ENCODE results near the gene PTMS. TPM values are rescaled to one million over a fixed set of nuclear protein-coding genes. Genes with fewer than 3 reads are reported as not detected.

Gene PTMS
- total RNA-seq, 4 donors from 2014 or later: 44.2 to 87.5 (median 53.0) TPM

GRCh38 chr12:6763380-6763779, 2.8 kb upstream of the PTMS start:
- Histone ChIP-seq H3K36me3 (no peaks in the 10 kb centered on the region), H3K4me1 (peaks cover 0 to 33% (median 13%) of the 10 kb centered on the region in 4 donors), H3K27me3 (no peaks in the 10 kb centered on the region), H3K4me3 (no peak overlapping the region), H3K27ac (peak overlapping the region; percentile 57 to 94 (median 64)), H3K9me3 (no peaks in the 10 kb centered on the region)
- no peak for TF ChIP-seq POLR2A (IDR thresholded peaks at IDR 0.05)
- TF ChIP-seq, protein P1, sequence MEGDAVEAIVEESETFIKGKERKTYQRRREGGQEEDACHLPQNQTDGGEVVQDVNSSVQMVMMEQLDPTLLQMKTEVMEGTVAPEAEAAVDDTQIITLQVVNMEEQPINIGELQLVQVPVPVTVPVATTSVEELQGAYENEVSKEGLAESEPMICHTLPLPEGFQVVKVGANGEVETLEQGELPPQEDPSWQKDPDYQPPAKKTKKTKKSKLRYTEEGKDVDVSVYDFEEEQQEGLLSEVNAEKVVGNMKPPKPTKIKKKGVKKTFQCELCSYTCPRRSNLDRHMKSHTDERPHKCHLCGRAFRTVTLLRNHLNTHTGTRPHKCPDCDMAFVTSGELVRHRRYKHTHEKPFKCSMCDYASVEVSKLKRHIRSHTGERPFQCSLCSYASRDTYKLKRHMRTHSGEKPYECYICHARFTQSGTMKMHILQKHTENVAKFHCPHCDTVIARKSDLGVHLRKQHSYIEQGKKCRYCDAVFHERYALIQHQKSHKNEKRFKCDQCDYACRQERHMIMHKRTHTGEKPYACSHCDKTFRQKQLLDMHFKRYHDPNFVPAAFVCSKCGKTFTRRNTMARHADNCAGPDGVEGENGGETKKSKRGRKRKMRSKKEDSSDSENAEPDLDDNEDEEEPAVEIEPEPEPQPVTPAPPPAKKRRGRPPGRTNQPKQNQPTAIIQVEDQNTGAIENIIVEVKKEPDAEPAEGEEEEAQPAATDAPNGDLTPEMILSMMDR (IDR thresholded peaks at IDR 0.05): no peak
- no peak for DNase-seq

DNA sequence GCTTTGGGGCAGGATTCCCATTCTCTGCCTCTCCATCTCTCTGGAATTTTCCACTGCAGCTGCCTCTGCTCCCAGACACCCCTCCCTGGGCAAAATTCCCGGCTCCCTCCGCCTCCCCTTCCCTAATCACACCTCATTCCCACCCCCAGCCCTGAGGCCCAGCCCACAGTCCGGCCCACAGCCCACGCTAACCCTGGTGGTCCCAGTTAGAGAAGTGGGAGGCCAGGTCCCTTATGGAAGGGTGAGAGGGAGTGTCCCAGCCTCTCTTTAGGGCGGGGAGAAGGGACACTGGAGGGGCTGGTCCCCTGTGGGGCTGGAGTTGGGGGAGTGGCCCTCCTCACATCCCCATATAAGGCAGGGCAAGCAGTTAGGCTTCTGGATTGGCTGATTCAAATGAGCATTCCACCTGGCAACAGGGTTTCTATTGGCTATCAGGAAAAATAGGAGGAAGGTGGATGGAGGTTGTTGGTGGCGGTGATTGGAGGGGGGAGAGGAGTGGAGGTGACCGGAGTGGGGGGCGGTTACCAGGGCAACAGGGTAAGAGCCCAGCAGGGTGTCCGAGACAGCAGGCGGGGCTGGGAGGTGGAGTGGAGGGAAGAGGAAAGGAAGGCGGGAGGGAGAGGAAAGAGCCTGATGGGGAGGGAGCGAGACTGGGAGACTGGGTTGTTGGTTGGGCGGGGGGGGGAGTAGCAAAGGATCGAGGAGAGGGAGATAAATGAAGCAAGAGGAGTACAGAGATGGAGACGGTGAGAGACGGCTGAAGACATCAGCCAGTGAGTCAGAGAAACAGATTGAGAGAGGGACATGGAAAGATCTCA, 1.9 kb upstream of the PTMS start:
- Histone ChIP-seq H3K4me3 (peak overlapping the region in 2 of 4 donors; percentile 16 to 30), H3K4me1 (peaks cover 0 to 42% (median 13%) of the 10 kb centered on the region in 4 donors), H3K27me3 (no peaks in the 10 kb centered on the region), H3K36me3 (no peaks in the 10 kb centered on the region), H3K27ac (peak overlapping the region; percentile 73 to 97 (median 86)), H3K9me3 (no peaks in the 10 kb centered on the region)
- DNase-seq: peak; percentile 53 to 89 (median 80)
- TF ChIP-seq POLR2A (IDR thresholded peaks at IDR 0.05): no peak
- TF ChIP-seq, protein P1 (IDR thresholded peaks at IDR 0.05): no peak

- Histone ChIP-seq H3K4me3 (peak overlapping the region in 3 of 4 donors; percentile 49 to 98 (median 76)), H3K36me3 (peaks cover 0 to 7% (median 0%) of the 10 kb centered on the region in 3 donors), H3K9me3 (no peaks in the 10 kb centered on the region), H3K4me1 (peaks cover 0 to 51% (median 13%) of the 10 kb centered on the region in 4 donors), H3K27me3 (no peaks in the 10 kb centered on the region), H3K27ac (peak overlapping the region; percentile 73 to 97 (median 86))
- TF ChIP-seq, protein P1 (IDR thresholded peaks at IDR 0.05): no peak
- TF ChIP-seq POLR2A (IDR thresholded peaks at IDR 0.05): no peak
- DNase-seq: no peak
Observed at GRCh38 chr12:6765048-6765633, 1.0 kb upstream of the PTMS start.

DNA sequence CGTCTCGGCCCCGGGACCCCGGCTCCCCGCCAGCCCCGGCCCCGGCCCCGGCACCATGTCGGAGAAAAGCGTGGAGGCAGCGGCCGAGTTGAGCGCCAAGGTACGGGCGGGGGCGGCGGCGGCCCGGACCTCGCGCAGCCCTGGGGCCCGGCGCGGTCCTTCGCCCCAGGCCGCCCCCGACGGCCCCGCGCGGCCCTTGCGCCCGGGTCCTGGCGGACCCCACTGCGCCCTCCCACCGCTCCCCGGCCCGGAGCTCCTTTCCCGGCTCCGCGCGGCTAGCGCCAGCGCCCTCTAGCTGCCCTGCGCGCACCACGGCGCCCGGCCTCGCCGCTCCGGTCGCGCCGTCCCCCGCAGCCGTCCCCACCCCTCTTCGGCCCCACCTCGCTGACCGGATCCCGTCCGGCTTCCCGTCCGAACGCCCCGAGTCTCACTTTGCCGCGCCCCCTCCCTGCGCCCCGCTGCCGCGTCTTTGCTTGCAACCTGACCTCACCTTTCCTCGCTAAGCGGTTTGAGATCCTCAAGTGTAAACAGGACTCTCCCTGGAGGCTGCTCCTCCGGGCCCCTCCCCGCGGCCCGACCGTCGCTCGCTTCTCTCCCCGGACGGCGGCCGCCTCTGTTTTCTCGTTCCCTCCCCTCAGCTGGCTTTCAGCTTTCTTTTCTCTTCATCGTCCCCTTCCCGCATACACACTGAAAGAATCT, 637 bp downstream of the PTMS start:
- DNase-seq: peak; percentile 57 to 90 (median 88)
- Histone ChIP-seq H3K4me3 (peak overlapping the region; percentile 49 to 98 (median 80)), H3K4me1 (peaks cover 0 to 67% (median 13%) of the 10 kb centered on the region in 4 donors), H3K27me3 (no peaks in the 10 kb centered on the region), H3K9me3 (no peaks in the 10 kb centered on the region), H3K27ac (peak overlapping the region; percentile 73 to 97 (median 86)), H3K36me3 (peaks cover 0 to 14% (median 0%) of the 10 kb centered on the region in 3 donors)
- TF ChIP-seq, protein P1 (IDR thresholded peaks at IDR 0.05): peak; percentile 29 to 86 (median 78)
- TF ChIP-seq POLR2A (IDR thresholded peaks at IDR 0.05): peak; percentile 29 to 49

Data from Peyer's patch (tissue), 4 donors.